Body of pancreas (tissue), 4 donors: ENCODE results near the gene UNC119B. TPM values are rescaled to one million over a fixed set of nuclear protein-coding genes. Genes with fewer than 3 reads are reported as not detected.

Source experiments
- ATAC-seq: fragments of 150-250 bp; one replicate; pipeline ENCODE4 v1.9.1; 2016
- DNase-seq, 4 donors: peaks; one replicate each; pipeline ENCODE4 v3.0.0-alpha.2; 2019
- H3K27ac ChIP-seq, 4 donors: fragments of 200-600 bp; sonication (generic); 1 replicate in 3 of 4; 2 replicates in 1 of 4; pipeline versions ENCODE4 v1.5.1 to v1.6.1; 2016 to 2019; ENCODE audit warnings: mild to moderate bottlenecking in 1 of 4, mixed read lengths in 1 of 4, moderate library complexity in 1 of 4
- H3K27me3 ChIP-seq, 2 donors: fragments of 200-600 bp; sonication (generic); one replicate each; pipeline ENCODE4 v1.6.0; 2016; ENCODE audit warnings: mild to moderate bottlenecking in 1 of 2
- H3K36me3 ChIP-seq, 2 donors: fragments of 200-600 bp; sonication (generic); replicated peaks in 1 of 2; 2 replicates each; pipeline ENCODE4 v1.5.1; 2016; ENCODE audit warnings: low read depth in 2 of 2; ENCODE audit not compliant: insufficient read depth in 1 of 2
- H3K4me1 ChIP-seq: fragments of 200-600 bp; sonication (generic); one replicate; pipeline ENCODE4 v1.6.0; 2016
- H3K4me3 ChIP-seq, 2 donors: fragments of 200-600 bp; sonication (generic); 1 replicate in 1 of 2; 2 replicates in 1 of 2; pipeline ENCODE4 v1.5.1; 2016 to 2019
- H3K9me3 ChIP-seq, 3 donors: fragments of 200-600 bp; sonication (generic); 1 replicate in 2 of 3; 2 replicates in 1 of 3; pipeline ENCODE4 v1.5.1; 2016
- CTCF ChIP-seq, 7 experiments: fragments of 450-650 bp in 4 of 7; fragments of 200-600 bp in 3 of 7; sonication (generic) in 3 of 7; IDR thresholded peaks; one replicate each; pipeline ENCODE4 v1.5.1; 2016 to 2019; ENCODE audit warnings: antibody characterized with exemption in 7 of 7
- POLR2A ChIP-seq, 3 donors: fragments of 450-650 bp; IDR thresholded peaks; one replicate each; pipeline ENCODE4 v1.6.1; 2016; ENCODE audit warnings: antibody characterized with exemption in 3 of 3, mild to moderate bottlenecking in 2 of 3
- whole genome bisulfite sequencing, 2 donors: methylation state at CpG; one replicate each; pipeline ENCODE4 v1.1.5; 2017; 5-methylcytosine and 5-hydroxymethylcytosine counted together
- intact Hi-C: fragments of 100-400 bp; cut with DNase I; formaldehyde crosslinking; loops from one replicate; pipeline ENCODE4 v1.15.1; 2023
- total RNA-seq, 2 donors: library from RNA; depleted of rRNA; stranded (reverse); fragments of >200 nt; gene quantifications; one replicate each; pipeline ENCODE4 v1.1.0, GENCODE V29; 2016

Gene UNC119B
- total RNA-seq, 2 donors from 2014 or later, result 8.6 to 23.6 TPM

- Histone ChIP-seq H3K27me3 (no peaks in the 10 kb centered on the region), H3K4me1 (peaks cover 41% of the 10 kb centered on the region), H3K4me3 (no peak overlapping the region), H3K9me3 (no peaks in the 10 kb centered on the region), H3K36me3 (peaks cover 0 to 7% of the 10 kb centered on the region in 2 donors), H3K27ac (no peak overlapping the region)
- WGBS, 2 donors, result 93 to 98% methylated on average over 2 of the region's 2 CpGs
- ATAC-seq (no peak), DNase-seq (no peak)
- TF ChIP-seq POLR2A (IDR thresholded peaks at IDR 0.05) (no peak), CTCF (IDR thresholded peaks at IDR 0.05) (no peak)
- intact Hi-C loops, result loop anchor here (10.0 kb wide), 1 partner anchor 138 kb away; the partner anchor contains the start of gene POP5
Observed at GRCh38 chr12:120722784-120723183, 12.5 kb downstream of the UNC119B start.

- Histone ChIP-seq H3K4me3 (no peak overlapping the region), H3K36me3 (peaks cover 0 to 7% of the 10 kb centered on the region in 2 donors), H3K27ac (no peak overlapping the region), H3K27me3 (no peaks in the 10 kb centered on the region), H3K9me3 (no peaks in the 10 kb centered on the region), H3K4me1 (peaks cover 28% of the 10 kb centered on the region)
- intact Hi-C loops, result loop anchor here (10.0 kb wide), 1 partner anchor 140 kb away; the partner anchor contains the start of gene POP5
- no peak for ATAC-seq
- 68 to 74% methylated on average over 5 of the region's 5 CpGs for WGBS, 2 donors
- DNase-seq, result no peak
- TF ChIP-seq CTCF (IDR thresholded peaks at IDR 0.05) (no peak), POLR2A (IDR thresholded peaks at IDR 0.05) (no peak)
Observed at GRCh38 chr12:120724720-120725119, 14.5 kb downstream of the UNC119B start.

- Histone ChIP-seq H3K4me1 (peaks cover 24% of the 10 kb centered on the region), H3K36me3 (peaks cover 0 to 4% of the 10 kb centered on the region in 2 donors), H3K9me3 (no peaks in the 10 kb centered on the region), H3K27ac (peak overlapping the region; percentile 48 to 87 (median 82)), H3K27me3 (no peaks in the 10 kb centered on the region), H3K4me3 (peak overlapping the region in 1 of 2 donors; percentile 69)
- no peak for ATAC-seq
- no peak for TF ChIP-seq CTCF (IDR thresholded peaks at IDR 0.05)
- TF ChIP-seq POLR2A (IDR thresholded peaks at IDR 0.05), result no peak
- 23 to 34% methylated on average over 14 of the region's 14 CpGs for WGBS, 2 donors
- intact Hi-C loops, result loop anchor here (10.0 kb wide), 1 partner anchor 140 kb away; the partner anchor contains the start of gene POP5
- no peak for DNase-seq
Observed at GRCh38 chr12:120725151-120725658, 14.9 kb downstream of the UNC119B start.

GRCh38 chr12:120725659-120726509, 15.6 kb downstream of the UNC119B start, which contains the start of gene ACADS:
Gene ACADS, plus strand, starts transcription at chr12:120725826. Its CDS starts 60 bp downstream, at chr12:120725886.
- peaks cover 0 to 4% of the 10 kb centered on the region in 2 donors for H3K36me3 ChIP-seq
- peak; percentile 77 to 82 (median 80) for TF ChIP-seq POLR2A (IDR thresholded peaks at IDR 0.05)
- peak in 1 of 7 experiments; percentile 16 for TF ChIP-seq CTCF (IDR thresholded peaks at IDR 0.05)
- WGBS, 2 donors, result 2 to 6% methylated on average over 45 to 66 of the region's 66 CpGs
- H3K9me3 ChIP-seq, result no peaks in the 10 kb centered on the region
- intact Hi-C loops, result loop anchor here (10.0 kb wide), 1 partner anchor 141 kb away; the partner anchor contains the start of gene POP5
- ATAC-seq (peak; percentile 98), DNase-seq (peak; percentile 92 to 96 (median 94))
- no peaks in the 10 kb centered on the region for H3K27me3 ChIP-seq
- H3K4me1 ChIP-seq, result peaks cover 19% of the 10 kb centered on the region
- peak within 1 kb of the TSS; percentile 69 to 71 for H3K4me3 ChIP-seq
- peak within 1 kb of the TSS; percentile 48 to 87 (median 82) for H3K27ac ChIP-seq
